NCI-H524 (cell line): Measurements from ENCODE around the gene DCUN1D1.

Experiments used
- DNase-seq, 2 experiments: peaks; one replicate each; lab custom pipeline; 2025; lab: John Stamatoyannopoulos, UW

The DCUN1D1 gene

DNA sequence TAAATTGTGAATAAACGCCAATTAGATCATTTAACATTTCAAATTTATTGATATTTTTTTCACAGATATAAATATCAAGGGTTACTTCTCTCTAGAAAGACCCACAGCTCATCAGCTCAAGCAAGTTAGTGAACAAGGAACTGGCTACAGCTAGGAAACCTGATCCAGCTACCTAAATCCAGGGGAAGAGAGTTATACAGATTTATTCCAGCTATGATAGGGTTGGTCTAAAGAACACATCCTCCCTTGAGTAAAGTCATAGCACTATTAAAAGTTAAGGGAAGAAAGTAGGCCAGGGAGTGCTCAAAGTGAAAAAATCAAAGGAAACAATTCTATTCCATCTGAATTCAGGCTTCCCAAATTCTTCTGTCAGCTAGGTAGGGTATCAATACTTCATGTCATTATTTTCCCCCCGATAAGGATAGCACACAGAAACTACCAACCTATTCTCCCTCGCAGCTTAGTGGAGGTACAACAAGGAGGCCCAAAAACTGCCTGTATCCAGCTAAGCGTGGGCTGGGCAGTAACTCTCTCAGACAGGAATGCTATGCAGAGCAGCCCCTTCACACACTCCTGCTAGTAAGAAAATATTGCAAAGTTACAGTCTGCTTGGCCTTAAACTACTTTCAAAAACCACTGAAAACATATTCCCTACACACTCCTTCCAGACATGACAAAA is 44.0 kb downstream of the DCUN1D1 start:
- DNase-seq: no peak

DNA sequence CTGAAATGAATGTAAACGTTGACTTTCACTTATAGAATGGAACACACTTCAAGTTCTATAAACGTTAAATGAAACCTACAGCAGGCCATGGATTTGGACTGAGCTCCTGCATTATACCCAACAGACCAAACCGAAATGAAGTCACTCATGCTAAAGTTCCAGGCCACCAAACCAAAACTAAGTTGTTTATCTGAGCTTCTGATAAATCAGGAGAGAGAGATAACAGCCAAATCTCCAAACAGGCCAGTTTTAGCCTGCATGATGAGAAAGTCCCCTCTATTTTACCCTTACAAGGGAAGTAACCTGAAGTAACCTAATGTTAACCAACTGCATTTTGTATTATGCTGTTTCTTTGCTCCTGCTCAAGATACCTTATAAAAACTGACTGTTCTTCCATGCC is 44.5 kb downstream of the DCUN1D1 start:
- DNase-seq: no peak

DNA sequence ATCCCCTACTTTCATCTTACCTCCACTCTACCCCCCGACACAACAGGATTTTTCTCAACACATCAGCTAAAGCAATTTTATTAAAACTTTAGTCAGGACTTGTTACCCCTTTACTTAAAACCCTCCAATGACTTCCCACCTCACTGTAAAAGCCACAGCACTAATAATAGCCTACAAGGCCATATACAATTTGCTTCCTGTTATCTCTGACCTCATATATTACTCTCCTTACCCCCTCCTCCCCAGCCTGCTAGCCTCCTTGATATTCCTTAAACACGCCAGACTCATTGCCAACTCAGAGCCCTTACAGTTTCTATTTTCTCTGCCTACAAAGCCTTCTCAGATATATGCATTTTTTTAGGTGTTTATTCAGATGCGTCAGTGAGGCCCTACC is 54.4 kb downstream of the DCUN1D1 start:
- no peak for DNase-seq

DNA sequence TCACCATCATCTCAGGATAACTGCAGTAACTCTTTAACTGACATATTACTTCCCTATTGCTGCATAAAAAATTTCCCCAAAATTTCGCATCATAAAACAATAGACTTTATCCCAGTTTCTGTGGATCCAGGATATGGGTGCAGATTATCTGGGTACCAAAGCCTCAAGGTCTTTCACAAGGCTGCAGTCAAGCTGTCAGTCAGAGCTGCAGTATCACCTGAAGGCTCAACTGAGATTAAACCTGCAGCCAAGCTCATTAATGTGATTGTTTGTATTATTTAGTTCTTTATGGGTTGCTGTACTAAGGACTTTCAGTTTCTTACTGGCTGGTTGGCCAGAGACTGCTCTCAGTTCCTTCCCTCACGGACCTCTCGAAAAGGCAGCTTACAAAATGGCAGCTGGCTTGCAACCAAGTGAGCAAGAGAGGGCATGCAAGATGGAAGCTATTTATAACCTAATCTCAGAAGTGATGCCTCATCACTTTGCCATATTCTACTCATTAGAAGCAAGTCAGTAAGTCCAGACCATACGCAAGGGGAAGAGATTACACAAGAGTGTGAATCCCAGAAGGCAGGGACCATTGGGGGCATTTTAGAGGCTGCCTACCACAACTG is 54.9 kb downstream of the DCUN1D1 start:
- no peak for DNase-seq

DNA sequence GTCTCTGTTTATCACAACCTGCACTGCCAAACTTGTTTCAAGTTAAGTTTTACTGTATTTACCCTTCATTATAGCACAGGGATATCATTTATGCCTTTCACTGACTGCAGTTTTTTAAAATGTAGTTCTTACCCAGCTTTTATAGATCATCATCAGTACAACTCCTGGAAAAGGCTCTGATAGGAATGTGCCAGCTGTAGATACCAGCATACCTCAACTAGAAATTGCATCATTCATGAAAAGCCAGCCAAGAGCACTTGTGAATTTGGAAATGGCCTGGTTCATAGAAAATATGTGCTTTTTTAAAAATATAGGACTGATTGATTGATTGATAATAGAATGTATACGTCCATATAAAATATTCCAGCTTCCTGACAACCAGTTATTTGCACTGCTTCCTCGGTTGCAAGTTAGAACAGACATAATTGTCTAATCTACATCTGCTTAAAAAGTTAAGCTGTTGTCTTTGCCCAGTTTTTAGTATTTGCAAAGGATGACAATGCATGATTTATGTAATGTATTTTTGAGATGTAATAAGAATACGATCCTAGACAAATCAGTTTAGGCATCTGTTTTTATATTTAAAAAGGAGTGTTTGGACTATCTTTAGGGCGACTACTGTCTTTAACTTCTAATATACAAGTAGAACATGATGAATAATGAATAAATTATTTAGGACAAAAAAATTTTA is 58.5 kb downstream of the DCUN1D1 start:
- no peak for DNase-seq

DNA sequence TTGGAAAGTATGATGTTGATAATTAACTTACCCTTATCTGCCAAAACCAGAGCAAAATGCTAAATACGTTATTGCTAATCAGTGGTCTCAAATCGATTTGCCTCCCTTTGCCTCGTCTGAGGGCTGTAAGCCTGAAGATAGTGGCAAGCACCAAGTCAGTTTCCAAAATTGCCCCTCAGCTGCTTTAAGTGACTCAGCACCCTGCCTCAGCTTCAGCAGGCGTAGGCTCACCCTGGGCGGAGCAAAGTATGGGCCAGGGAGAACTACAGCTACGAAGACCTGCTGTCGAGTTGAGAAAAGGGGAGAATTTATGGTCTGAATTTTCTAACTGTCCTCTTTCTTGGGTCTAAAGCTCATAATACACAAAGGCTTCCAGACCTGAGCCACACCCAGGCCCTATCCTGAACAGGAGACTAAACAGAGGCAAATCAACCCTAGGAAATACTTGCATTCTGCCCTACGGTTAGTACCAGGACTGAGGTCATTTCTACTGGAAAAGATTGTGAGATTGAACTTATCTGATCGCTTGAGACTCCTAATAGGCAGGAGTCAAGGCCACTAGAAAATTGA is 59.7 kb downstream of the DCUN1D1 start:
- no peak for DNase-seq

DNA sequence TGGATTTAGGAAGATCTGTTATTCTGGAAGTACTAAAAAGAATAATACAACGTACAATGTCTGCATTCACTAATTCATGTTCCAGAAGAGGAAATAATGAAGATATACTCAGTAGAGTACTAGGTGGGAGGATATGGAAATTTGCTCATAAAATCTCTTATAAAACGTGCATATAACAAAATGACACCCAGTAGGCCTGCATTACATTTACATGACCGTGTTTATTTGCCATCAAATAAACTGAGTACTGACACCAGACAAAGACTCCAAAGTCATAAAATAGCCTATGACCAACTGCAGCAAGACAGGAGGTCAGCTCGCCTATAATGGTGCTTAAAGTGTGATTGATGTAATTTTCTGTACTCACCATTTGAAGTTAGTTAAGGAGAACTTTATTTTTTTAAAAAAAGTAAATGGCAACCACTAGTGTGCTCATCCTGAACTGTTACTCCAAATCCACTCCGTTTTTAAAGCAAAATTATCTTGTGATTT is 60.4 kb downstream of the DCUN1D1 start:
- no peak for DNase-seq

DNA sequence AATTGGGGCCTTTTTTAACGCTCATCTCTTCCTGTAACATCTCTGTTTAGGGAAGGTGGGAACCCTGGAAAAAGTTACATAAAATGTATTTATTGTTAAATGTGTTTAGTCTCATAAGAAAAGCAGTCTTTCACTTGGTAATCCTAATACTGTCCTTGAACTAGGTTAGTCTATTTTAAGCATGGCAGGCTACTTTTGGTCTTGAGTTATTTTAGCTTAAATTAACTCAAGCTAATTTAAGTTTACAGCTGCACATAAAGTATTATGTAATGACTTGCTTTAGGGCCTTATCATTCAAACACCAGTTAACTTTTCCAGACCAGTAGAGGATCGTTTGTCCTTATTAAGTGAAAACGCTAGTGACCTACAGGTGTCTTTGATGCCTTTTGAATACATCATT is 63.2 kb downstream of the DCUN1D1 start:
- DNase-seq: no peak

DNA sequence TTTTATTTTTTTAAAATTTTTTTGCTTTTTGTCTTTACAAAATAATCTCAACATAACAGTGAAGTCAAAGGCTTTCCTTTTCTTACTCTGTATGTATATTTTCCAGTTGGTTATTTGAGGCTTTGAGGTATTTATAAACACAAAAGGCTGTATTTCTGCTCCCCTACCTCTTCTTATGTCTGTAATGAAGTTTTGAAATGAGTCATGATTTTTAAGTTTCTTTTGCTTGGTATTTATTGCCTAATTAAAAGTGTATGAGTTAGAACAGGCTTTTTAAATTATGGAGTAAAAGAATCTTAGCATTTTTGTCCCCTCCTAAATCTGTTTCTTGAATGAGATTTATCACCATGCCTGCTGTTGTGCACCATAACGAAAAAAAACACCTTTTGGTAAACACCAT is 66.0 kb downstream of the DCUN1D1 start:
- no peak for DNase-seq

DNA sequence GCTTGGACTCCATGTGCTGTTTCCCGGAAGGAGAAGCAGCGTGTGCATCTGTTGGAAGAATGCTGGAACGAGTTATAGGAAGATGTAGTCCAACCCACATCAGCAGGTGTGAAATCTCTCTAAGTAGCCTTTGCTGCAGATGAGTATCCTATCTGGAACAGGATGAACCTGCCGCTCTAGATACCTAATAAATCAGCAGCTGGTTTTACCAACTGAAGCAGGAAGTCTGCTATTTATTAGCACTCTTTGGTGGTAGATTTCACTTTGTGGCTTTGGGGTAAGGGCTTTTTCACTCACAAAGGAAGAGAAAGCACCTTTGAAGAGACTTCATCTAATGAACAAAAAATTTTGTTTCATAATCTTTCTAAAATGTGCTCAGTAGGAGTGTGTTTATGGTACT is 66.4 kb downstream of the DCUN1D1 start:
- no peak for DNase-seq

DNA sequence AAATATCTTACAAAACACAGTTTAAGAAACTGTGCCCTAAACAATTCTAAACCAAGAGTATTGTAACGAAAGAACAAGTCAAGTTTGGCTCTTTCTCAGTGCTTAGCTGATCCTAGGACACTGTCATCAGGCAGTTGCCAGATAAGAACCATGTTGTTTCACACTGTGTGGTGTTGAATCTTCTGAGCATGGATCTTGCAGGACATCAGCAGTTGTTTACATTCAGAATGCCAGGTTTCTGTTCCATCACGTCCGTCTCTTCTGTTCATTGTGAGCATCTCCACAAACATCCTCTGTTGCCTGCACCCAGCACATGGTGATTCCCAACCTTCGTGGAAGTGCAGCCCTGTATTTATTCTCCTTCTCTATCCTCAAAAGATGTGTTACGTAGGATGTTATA is 67.9 kb downstream of the DCUN1D1 start:
- no peak for DNase-seq

DNA sequence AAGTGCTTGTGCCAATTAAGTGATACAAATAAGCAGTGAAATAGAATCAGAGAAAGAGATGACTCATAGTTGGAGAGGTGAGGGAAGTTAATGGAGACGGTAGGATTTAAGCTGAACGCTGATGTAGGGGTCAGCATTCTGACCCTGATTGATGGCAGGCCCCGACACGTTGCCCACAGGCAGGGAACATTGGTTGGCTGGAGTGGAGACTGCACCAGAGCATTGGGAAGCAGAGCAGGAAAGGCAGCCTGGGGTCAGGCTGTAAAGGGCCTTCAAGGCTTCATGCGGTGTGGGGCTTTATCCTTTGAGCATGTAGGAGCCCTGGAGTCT is 68.6 kb downstream of the DCUN1D1 start:
- no peak for DNase-seq

DNA sequence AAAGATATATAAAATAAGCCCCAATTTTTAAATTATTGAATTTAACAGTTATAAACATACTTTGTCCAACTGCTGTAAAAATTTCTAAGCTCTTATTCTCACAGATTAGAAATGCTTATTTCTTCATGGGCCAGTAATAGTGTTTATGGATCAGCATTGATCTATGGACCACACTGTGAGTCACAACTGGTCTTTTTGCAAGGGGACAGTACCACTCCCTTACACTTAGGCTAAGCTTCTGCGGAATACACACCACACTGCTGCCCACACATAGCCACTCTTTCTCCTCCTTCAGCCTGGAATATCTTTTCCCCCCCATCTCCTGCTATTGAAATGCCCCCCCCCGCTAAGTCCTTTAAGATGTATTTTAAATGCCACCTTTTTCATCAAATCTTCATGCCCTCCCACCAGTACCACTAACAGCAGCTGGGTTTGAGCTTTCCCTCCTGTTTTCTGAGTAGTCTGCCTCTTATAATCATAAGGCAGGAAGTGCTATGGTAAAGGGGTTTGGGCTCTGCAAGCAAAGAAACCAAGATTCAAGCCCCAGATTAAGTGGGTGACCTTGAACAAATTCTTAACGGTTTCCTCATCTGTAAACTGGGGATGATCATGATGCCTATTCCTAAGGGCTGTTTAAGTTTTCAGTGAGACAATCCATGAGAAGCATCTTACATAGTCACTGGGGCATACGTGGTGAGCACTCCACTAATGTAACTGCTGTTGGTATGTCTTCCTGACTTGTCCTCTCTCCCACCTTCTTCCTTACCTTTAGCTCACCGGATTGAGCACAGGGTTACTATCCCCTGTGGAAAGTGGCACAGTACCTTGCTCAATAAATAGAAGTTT is 69.2 kb downstream of the DCUN1D1 start:
- no peak for DNase-seq

DNA sequence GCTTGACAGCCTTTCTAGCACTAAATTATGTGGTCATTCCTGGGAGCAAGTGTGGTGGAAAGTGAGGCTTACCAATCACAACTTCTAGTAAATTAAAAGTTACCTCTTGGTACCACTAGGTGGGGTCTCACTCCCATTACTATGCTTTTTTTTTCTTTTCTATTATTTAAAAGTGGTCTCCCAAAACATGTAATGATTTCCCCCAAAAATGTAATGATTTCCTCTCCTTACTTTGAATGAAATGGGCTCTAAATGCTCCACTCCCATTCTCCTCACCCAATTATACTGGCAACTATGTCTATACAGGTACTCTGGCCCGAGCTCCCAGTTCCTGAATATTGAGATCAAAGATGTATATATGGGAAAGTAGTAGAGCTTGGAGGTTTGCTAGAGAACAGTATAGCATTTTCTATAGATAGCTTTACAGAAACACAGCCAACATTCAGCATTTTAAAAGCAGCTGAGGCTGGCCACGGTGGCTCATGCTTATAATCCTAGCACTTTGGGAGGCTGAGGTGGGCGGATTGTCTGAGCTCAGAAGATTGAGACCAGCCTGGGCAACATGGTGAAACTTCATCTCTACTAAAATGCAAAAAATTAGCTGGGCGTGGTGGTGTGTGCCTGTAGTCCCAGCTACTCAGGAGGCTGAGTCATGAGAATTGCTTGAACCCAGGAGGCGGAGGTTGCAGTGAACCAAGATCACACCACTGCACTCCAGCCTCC is 70.9 kb downstream of the DCUN1D1 start:
- DNase-seq: peak in 1 of 2 experiments; percentile 7

DNA sequence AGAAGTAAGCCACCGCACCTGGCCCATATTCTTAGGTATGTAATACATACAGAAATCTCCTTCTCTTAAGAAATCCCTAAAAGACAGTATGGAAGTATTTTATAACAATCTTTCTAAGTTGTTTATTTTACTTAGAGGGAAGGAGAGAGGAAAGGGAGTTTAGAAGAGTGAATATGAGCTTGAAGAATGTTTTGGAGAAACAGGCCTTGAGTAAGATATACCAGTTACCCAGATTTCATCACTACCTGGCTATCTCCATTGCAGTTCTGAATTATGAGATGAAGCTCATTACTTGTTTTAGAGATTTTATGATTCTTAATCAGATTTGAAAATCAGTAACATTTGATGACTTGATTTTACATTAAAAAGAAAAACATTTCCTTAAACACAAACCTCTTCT is 71.9 kb downstream of the DCUN1D1 start:
- DNase-seq: no peak

DNA sequence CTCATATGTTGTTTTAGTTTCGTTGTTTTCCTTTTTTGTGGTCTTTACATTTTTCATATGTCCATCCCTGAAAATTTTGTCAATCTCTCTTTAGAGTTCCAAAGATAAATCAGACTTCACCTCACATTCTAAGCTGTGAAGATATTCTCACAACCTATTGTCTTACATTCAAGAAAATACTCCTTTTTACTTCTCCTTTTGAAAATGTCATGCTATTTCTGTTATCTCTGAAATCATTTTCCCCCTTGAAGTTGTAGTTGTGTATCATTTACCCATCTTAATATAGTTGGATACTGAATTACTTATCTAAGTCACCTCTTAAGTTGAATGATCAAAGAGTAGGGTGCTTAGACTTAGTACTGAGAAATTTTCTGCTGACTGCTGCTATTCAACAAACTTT is 74.3 kb downstream of the DCUN1D1 start:
- no peak for DNase-seq

DNA sequence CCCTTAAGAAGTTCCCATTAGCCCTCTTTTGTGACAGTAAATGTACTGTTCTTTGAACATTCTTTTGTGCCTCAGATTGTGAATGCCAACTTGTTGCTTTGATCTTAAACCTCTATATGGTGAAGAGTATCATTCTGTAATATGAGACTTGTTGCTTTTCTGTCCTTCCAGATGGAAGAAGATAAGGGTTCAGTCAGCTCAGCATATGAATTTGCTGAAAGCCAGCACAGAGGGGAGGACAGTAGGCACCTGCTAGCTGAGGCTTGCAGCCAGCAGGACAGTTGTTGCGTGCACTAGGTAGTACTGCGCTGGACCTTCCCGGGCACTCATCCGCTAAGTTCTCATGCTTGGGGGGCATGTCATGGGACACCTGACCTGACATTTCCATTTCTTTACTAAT is 74.7 kb downstream of the DCUN1D1 start:
- DNase-seq: no peak

DNA sequence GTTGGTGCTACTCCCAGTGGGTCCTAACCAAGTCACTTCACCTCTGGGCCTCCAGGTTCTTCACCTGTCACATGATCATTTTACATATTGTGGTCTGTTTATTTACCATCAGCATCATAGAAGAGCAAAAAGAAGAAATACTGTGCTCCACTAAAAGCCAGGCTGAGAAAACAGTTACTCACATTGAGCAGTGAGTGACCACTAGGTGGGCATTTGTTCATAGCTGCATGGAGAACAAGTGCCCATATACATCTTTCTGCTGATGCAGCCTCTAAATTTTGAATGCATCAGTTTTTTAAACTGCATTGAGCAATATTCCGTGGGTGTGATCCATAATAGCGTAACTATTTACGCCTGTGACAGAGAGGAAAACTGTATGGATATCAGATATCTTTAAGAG is 76.2 kb downstream of the DCUN1D1 start:
- no peak for DNase-seq

DNA sequence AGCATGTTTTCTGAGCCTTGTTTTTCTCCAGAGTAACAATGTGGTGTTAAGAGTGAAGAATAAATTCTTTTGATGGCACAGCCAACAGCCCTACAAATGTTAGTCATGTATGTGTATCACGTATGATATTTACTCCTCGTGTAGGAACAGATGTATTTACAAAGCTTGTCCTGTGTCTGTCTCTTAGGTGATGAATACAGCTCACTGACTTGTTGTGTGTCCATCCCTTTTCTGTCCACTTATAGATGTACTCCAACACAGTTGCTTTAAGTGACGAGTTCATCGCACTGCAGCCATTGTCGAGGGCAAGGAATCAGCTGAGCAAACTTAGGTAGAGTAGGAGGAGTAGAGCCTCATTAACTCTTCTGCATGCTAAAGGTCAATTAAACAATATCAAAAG is 78.1 kb downstream of the DCUN1D1 start:
- DNase-seq: no peak

DNA sequence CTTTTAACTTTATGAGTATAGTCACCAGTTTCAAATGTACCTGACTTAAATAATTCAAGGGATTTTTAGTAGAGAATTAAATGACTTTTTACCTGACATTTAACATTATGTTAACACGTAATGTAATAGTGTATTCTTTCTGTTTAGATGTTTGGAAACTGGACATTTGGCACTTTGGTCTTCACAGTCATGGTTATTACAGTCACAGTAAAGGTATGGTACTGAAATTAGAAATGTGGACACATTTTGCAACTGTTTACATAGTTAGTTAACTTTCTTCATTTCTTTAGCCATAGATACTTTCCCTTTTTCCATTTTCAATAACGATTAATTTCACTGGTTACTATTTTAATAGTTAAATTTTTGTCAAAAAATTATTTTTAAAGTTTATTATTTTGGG is 83.8 kb downstream of the DCUN1D1 start:
- no peak for DNase-seq

DNA sequence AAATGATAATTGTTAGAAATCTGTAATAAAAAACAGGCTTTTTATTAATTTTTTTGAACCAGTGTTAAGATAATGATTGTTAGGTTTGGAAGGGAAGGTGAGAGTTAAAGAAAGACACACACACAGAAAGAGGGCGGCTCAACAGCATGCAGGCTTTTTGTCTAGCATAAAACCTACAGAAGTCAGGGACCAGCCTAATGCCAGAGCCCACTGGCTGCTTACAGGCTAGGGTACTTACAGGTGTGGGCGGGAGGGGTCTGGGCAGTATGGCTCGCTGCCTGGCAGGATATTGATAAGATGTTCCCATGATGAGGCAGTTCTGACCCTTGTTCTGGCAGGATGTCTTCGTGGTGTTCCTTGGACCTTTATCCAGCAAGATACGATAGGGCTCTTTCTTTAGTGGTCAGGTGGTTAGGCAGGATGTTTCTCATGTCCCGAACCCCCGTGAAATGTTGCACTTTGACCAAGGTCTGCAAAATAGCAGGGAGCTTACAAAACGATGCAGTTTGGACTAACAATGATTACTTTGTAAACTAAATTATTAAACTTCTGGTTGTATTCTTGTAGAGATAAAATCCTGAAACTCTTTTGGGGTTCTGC is 84.7 kb downstream of the DCUN1D1 start:
- DNase-seq: no peak
